ENCODE results near the gene FARS2.

DNA sequence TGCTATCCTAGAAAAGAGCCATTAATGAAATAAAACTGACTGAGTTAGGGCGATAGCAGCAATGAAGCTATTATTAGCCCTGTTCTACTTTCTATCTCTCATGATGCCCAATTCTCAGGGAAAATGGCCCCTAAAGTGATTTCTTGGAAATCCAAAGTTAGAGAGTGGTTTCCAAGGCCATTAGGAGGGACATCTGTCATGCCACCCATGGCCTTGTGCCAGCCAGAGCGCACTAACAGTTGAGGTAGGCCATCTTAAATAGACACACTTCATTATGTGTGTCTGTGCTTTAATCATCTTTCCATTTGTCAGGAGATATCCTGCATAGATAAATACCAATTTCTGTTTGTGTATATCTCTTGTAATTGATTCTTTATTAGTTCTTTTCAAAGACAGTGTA is 483.8 kb downstream of the FARS2 start:
- TF ChIP-seq, protein P1, sequence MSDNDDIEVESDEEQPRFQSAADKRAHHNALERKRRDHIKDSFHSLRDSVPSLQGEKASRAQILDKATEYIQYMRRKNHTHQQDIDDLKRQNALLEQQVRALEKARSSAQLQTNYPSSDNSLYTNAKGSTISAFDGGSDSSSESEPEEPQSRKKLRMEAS (IDR thresholded peaks at IDR 0.05; ENCODE audit: low read depth, low read length): no peak
- TF ChIP-seq, protein P2, sequence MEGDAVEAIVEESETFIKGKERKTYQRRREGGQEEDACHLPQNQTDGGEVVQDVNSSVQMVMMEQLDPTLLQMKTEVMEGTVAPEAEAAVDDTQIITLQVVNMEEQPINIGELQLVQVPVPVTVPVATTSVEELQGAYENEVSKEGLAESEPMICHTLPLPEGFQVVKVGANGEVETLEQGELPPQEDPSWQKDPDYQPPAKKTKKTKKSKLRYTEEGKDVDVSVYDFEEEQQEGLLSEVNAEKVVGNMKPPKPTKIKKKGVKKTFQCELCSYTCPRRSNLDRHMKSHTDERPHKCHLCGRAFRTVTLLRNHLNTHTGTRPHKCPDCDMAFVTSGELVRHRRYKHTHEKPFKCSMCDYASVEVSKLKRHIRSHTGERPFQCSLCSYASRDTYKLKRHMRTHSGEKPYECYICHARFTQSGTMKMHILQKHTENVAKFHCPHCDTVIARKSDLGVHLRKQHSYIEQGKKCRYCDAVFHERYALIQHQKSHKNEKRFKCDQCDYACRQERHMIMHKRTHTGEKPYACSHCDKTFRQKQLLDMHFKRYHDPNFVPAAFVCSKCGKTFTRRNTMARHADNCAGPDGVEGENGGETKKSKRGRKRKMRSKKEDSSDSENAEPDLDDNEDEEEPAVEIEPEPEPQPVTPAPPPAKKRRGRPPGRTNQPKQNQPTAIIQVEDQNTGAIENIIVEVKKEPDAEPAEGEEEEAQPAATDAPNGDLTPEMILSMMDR (IDR thresholded peaks at IDR 0.05; ENCODE audit: low read depth, low read length): no peak

All from NB4 (cell line).